PC-9 (cell line): Measurements from ENCODE around the gene PLEKHA6.

Experiments used
- CTCF ChIP-seq: fragments of 200-600 bp; sonication (generic); conservative IDR thresholded peaks from 2 replicates; pipeline ENCODE4 v1.6.1; 2017; ENCODE audit warnings: mixed run types, antibody characterized with exemption, mild to moderate bottlenecking, moderate library complexity
- EZH2 ChIP-seq: fragments of 200-600 bp; sonication (generic); IDR thresholded peaks from 2 replicates; pipeline ENCODE4 v1.8.0; 2017; ENCODE audit warnings: antibody characterized with exemption, low read depth

- TF ChIP-seq EZH2 (no peak), CTCF (no peak)
Observed at GRCh38 chr1:204350857-204351573, 8.7 kb downstream of the PLEKHA6 start.
